Urothelium cell line (cell line): ENCODE data around the gene PCDHA13.
"Not testable (repeated sequence)": the region's sequence is repeated elsewhere in the genome, so short reads cannot be mapped to it uniquely, and the experiment has no call there.

Source experiments
- DNase-seq: peaks from one replicate; pipeline ENCODE4 v3.0.0; 2011; ENCODE audit warnings: low spot score, mixed read lengths
- FAIRE-seq: peaks from 2 replicates; lab custom pipeline; 2011; peaks lifted over from hg19 to GRCh38; lab: Jason Lieb, UNC

PCDHA13 gene

DNA sequence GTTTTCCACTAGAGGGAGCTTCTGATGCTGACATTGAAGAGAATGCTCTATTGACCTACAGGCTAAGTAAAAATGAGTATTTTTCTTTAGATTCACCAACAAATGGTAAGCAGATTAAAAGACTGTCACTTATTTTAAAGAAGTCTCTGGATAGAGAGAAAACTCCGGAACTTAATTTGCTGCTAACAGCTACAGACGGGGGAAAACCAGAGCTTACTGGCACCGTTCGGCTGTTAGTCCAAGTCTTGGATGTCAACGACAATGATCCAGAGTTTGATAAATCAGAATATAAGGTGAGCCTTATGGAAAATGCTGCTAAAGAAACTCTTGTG lies 12.4 kb upstream of the PCDHA13 start:
- DNase-seq, result no peak
- no peak for FAIRE-seq

DNA sequence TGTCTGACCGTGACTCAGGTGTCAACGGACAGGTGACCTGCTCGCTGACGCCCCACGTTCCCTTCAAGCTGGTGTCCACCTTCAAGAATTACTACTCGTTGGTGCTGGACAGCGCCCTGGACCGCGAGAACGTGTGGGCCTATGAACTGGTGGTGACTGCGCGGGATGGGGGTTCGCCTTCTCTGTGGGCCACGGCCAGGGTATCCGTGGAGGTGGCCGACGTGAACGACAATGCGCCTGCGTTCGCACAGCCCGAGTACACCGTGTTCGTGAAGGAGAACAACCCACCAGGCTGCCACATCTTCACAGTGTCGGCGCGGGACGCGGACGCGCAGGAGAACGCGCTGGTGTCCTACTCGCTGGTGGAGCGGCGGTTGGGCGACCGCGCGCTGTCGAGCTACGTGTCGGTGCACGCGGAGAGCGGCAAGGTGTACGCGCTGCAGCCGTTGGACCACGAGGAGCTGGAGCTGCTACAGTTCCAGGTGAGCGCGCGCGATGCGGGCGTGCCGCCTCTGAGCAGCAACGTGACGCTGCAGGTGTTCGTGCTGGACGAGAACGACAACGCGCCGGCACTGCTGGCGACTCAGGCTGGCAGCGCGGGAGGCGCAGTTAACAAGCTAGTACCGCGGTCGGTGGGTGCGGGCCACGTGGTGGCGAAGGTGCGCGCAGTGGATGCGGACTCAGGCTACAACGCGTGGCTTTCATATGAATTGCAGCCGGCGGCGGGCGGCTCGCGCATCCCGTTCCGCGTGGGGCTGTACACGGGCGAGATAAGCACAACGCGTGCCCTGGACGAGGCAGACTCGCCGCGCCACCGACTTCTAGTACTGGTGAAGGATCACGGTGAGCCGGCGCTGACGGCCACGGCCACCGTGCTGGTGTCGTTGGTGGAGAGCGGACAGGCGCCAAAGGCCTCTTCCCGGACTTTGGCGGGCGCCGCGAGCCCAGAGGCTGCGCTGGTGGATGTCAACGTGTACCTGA lies 11.4 kb upstream of the PCDHA13 start:
- FAIRE-seq (no peak), DNase-seq (no peak)

DNA sequence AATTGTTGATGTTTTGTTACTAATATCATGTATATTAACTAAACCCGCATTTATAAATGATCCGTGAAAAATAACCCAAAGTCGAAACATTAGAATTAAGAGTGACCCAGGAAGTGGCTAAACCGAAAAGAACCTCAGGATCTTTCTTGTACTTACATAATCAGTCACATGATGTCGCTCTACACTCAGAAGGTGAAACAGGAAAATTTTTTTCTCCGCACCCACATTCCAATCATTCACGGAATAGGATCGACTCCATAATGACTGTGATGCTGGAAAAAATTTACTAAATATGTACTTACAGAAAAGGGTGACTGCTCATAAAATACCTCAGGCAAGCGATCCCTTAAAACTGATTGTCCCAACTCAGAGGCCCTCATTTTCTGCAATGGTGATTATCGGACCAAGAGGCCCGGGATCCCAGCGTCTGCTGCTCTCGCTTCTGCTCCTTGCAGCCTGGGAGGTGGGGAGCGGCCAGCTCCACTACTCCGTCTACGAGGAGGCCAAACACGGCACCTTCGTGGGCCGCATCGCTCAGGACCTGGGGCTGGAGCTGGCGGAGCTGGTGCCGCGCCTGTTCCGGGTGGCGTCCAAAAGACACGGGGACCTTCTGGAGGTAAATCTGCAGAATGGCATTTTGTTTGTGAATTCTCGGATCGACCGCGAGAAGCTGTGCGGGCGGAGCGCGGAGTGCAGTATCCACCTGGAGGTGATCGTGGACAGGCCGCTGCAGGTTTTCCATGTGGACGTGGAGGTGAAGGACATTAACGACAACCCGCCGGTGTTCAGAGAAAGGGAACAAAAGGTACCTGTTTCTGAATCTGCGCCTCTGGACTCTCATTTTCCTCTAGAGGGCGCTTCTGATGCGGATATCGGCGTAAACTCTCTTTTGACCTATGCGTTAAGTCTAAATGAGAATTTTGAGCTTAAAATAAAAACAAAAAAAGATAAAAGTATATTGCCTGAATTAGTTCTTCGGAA lies 6.5 kb upstream of the PCDHA13 start, which contains the start of gene PCDHA12:
Gene PCDHA12 (plus strand): TSS at position 224 of the 981 bp plus-strand sequence. CDS start 165 bp downstream, at position 389.
- FAIRE-seq (no peak), DNase-seq (peak; percentile 26)

DNA sequence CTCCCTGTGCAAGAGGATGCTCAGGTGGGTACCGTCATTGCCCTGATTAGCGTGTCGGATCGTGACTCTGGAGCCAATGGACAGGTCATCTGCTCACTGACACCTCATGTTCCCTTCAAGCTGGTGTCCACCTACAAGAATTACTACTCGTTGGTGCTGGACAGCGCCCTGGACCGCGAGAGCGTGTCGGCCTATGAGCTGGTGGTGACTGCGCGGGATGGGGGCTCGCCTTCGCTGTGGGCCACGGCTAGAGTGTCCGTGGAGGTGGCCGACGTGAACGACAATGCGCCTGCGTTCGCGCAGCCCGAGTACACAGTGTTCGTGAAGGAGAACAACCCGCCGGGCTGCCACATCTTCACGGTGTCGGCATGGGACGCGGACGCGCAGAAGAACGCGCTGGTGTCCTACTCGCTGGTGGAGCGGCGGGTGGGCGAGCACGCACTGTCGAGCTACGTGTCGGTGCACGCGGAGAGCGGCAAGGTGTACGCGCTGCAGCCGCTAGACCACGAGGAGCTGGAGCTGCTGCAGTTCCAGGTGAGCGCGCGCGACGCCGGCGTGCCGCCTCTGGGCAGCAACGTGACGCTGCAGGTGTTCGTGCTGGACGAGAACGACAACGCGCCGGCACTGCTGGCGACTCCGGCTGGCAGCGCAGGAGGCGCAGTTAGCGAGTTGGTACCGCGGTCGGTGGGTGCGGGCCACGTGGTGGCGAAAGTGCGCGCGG lies 5.2 kb upstream of the PCDHA13 start:
- FAIRE-seq, DNase-seq: not testable (repeated sequence)

DNA sequence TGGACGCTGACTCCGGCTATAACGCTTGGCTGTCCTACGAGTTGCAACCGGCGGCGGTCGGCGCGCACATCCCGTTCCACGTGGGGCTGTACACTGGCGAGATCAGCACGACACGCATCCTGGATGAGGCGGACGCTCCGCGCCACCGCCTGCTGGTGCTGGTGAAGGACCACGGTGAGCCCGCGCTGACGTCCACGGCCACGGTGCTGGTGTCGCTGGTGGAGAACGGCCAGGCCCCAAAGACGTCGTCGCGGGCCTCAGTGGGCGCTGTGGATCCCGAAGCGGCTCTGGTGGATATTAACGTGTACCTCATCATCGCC lies 4.7 kb upstream of the PCDHA13 start:
- no peak for FAIRE-seq
- DNase-seq, result no peak

DNA sequence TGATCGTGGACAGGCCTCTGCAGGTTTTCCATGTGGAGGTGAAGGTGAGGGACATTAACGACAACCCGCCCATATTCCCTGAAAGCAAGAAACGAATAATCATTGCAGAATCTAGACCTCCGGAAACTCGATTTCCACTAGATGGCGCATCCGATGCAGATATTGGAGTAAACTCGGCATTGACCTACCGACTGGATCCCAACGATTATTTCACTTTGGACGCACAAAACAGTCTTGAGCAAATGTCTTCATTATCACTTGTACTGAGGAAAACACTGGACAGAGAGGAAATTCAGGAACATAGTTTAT lies 621 bp downstream of the PCDHA13 start:
- FAIRE-seq (no peak), DNase-seq (peak; percentile 10)

DNA sequence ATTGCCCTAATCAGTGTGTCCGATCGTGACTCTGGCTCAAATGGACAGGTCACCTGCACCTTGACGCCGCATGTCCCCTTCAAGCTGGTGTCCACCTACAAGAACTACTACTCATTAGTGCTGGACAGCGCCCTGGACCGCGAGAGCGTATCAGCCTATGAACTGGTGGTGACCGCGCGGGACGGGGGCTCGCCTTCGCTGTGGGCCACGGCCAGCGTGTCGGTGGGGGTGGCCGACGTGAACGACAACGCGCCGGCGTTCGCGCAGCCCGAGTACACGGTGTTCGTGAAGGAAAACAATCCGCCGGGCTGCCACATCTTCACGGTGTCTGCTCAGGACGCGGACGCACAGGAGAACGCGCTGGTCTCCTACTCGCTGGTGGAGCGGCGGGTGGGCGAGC lies 1.4 kb downstream of the PCDHA13 start:
- no peak for DNase-seq
- FAIRE-seq, result no peak

DNA sequence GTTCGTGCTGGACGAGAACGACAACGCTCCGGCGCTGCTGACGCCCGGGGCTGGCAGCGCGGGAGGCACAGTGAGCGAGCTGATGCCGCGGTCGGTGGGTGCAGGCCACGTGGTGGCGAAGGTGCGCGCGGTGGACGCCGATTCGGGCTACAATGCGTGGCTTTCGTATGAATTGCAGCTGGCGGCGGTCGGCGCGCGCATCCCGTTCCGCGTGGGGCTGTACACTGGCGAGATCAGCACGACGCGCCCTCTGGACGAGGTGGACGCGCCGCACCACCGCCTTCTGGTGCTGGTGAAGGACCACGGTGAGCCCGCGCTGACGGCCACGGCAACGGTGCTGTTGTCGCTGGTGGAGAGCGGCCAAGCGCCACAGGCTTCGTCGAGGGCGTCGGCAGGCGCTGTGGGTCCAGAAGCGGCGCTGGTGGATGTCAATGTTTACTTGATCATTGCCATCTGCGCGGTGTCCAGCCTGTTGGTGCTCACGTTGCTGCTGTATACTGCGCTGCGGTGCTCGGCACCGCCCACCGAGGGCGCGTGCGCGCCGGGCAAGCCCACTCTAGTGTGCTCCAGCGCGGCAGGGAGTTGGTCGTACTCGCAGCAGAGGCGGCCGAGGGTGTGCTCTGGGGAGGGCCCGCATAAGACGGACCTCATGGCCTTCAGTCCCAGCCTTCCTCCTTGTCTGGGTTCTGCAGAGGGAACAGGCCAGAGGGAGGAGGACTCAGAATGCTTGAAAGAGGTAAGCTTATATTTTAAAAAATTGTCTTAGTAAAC lies 2.2 kb downstream of the PCDHA13 start:
- no peak for DNase-seq
- FAIRE-seq, result no peak

DNA sequence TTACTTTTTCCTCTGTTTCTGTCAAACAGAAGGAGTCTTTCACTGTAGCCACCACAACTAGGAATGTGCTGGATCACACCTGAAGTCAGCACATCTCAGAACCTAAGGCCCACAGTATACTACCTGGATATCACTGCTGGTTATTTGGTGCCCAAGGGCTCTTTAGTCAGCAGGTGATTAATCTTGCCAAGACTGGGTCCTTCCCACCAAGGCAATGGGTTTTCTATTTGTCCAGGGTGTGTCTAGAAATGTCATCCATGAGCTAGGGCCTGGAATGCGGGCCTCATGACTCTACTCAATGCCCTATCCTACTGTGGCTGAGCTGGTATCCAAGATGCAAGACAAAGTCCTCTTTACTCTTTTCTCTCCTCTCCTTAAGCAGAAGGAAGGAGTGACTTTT lies 34.4 kb downstream of the PCDHA13 start:
- FAIRE-seq, result no peak
- DNase-seq, result no peak

DNA sequence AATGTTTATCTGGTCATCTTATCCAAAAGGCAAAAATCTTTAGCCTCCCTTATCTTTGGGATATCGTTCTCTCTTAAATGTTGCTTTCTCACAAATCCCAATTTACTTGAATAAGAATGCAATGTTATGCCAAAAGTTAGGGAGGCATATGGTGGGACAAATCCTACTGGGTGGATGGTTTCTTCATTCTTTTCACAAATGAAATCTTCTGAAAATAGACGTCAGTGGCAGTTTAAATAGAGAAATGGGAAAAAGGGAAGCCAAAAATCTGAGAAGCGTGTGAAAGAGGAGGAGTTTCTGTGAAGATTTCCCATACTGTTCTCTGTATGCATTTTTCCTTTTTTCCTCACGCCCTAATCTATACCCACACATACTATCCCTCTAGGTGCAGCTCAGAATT lies 41.7 kb downstream of the PCDHA13 start:
- FAIRE-seq (no peak), DNase-seq (no peak)

DNA sequence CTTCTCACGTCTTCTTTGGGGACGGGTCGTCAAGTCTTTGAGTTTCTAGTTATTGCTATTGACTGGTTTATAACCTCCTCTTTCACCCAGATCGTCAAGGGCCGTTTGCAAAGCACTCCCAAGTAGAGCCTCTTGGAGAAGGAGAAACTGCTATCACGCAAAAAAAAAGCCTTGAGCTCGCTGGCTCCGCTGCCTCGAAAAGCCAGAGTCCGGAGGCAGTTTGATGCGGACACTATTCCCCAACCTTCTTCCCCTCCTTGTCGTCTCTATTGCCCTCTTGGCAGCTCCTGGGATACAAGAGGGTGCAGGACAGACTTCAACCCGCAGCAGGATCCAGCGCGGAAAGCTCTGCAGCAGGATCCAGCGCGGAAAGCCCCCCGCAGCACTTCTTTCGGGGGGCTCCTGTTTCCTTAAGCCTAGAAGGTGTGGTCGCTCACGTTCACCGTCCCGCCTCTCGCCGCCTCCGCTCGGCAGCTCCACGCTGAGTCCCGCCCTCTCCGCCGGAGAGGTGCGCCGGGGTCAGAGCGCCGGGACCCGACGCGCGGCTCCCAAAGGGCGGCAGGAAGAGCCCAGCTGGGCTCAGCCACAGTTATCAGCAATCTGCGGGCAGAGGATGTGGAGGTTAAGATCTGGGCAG lies 44.0 kb downstream of the PCDHA13 start, which contains the start of gene PCDHAC1:
Gene PCDHAC1 (plus strand): TSS at position 494 of the 637 bp plus-strand sequence. CDS start 594 bp downstream, outside the sequence.
- FAIRE-seq (no peak), DNase-seq (peak; percentile 71)

DNA sequence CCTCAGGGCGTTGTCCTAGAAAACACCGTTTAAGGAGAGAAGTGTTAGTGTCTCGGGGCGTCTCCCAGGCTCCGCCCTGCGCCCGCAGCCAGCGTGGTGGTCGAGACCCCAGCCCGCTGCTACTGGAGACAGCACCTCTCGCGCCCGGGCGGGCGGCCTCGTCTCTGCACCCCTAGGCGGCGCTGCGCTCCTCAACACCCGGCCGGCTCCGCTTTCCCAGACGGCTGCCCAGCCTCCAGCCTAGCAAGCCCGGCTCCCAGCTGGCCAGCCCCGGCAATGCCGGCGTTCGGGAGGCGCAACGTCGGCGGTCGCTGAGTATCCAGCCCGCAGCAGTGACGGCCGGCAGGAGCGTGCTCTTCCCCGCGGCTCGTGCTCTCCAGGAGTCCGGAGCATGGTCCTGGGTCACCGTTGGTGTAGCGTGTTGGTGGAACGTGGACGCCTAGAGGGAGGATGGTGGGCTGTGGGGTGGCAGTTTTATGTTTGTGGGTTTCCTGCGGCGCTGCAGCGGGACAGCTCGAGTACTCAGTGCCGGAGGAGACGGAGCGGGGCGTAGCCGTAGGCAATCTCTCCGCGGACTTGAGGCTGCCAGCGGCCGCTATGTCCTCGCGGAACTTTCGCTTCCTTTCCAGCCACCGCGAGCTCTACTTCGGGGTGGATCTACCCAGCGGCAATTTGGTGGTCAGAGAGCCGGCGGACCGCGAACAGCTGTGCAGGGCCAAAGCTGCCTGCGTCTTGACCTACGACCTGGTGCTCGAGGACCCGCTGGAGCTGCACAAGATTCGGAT lies 44.7 kb downstream of the PCDHA13 start:
- FAIRE-seq (no peak), DNase-seq (peak; percentile 86)

DNA sequence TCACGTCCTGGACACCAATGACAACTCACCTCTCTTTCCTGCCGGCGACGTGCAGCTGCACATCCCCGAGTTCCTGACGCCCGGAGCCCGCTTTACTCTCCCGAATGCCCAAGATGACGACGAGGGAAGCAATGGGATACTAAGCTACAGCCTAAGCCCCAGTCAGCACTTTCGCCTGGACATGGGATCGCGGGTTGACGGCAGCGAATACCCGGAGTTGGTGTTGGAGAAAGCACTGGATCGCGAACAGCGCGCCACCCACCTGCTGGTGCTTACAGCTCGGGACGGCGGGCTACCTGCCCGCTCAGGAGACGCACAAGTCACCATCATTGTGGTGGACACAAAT lies 45.3 kb downstream of the PCDHA13 start:
- DNase-seq (no peak), FAIRE-seq (no peak)
